HG02943 (cell line): ENCODE results near the gene SCFD2.

Experiments used
- ATAC-seq: cut with Tn5 transposase; IDR thresholded peaks from one replicate; pipeline ENCODE4 v1.9.1; 2021; ENCODE audit warnings: mild to moderate bottlenecking, low read depth, moderate library complexity; ENCODE audit not compliant: unreplicated experiment

SCFD2 gene

GRCh38 chr4:52911684-52912294 lies 454.1 kb downstream of the SCFD2 start:
- ATAC-seq, result no peak

GRCh38 chr4:52910115-52910514 lies 455.7 kb downstream of the SCFD2 start:
- ATAC-seq, result no peak

- no peak for ATAC-seq
Observed at GRCh38 chr4:52907510-52907909, 458.4 kb downstream of the SCFD2 start.

GRCh38 chr4:52904421-52904820 lies 461.4 kb downstream of the SCFD2 start:
- no peak for ATAC-seq

- no peak for ATAC-seq
Observed at GRCh38 chr4:52903273-52903672, 462.6 kb downstream of the SCFD2 start.

- ATAC-seq, result no peak
Observed at GRCh38 chr4:52894443-52894842, 471.4 kb downstream of the SCFD2 start.

GRCh38 chr4:52892880-52893279 lies 473.0 kb downstream of the SCFD2 start:
- no peak for ATAC-seq

GRCh38 chr4:52891743-52892142 lies 474.1 kb downstream of the SCFD2 start:
- no peak for ATAC-seq

- ATAC-seq, result no peak
Observed at GRCh38 chr4:52890521-52890791, 475.4 kb downstream of the SCFD2 start.

- no peak for ATAC-seq
Observed at GRCh38 chr4:52889778-52890520, 475.9 kb downstream of the SCFD2 start.

GRCh38 chr4:52889354-52889753 lies 476.5 kb downstream of the SCFD2 start:
- ATAC-seq, result no peak

- ATAC-seq, result no peak
Observed at GRCh38 chr4:52884994-52885393, 480.9 kb downstream of the SCFD2 start.

GRCh38 chr4:52883707-52884669 lies 481.9 kb downstream of the SCFD2 start:
- no peak for ATAC-seq

- no peak for ATAC-seq
Observed at GRCh38 chr4:52883183-52883621, 482.7 kb downstream of the SCFD2 start.

GRCh38 chr4:52880994-52881393 lies 484.9 kb downstream of the SCFD2 start:
- no peak for ATAC-seq

- ATAC-seq, result no peak
Observed at GRCh38 chr4:52879471-52879870, 486.4 kb downstream of the SCFD2 start.

GRCh38 chr4:52877694-52878093 lies 488.2 kb downstream of the SCFD2 start:
- no peak for ATAC-seq

- no peak for ATAC-seq
Observed at GRCh38 chr4:52877036-52877435, 488.8 kb downstream of the SCFD2 start.

GRCh38 chr4:52876069-52876468 lies 489.8 kb downstream of the SCFD2 start:
- ATAC-seq, result no peak

- no peak for ATAC-seq
Observed at GRCh38 chr4:52874948-52875347, 490.9 kb downstream of the SCFD2 start.

GRCh38 chr4:52873861-52874343 lies 492.0 kb downstream of the SCFD2 start:
- ATAC-seq, result no peak
